AG04450 (cell line): ENCODE data around the gene SRP14. TPM values are rescaled to one million over a fixed set of nuclear protein-coding genes. Genes with fewer than 3 reads are reported as not detected.
A peak's percentile ranks its signal among the peaks of the same experiment; 100 is the strongest.
"Not testable (repeated sequence)": the region's sequence is repeated elsewhere in the genome, so short reads cannot be mapped to it uniquely, and the experiment has no call there.

Experiments used
- CTCF ChIA-PET: fragments of 300-600, 350-600 bp; formaldehyde crosslinking; extraction: SDS; loops from one replicate; lab custom pipeline; 2022; ENCODE audit warnings: antibody characterized with exemption, inconsistent platforms; lab: Charles Lee
- POLR2A ChIA-PET: fragments of 350-600 bp; formaldehyde crosslinking; extraction: SDS; loops from one replicate; lab custom pipeline; 2021; ENCODE audit warnings: antibody characterized with exemption, inconsistent platforms; lab: Yijun Ruan, JAX
- DNase-seq: peaks from one replicate; pipeline ENCODE4 v3.0.0-alpha.2; 2011; ENCODE audit warnings: low read depth, low spot score
- H3K27ac ChIP-seq: one replicate; pipeline ENCODE4 v1.5.1; 2012; ENCODE audit warnings: low read depth, low read length, control low read depth
- H3K27me3 ChIP-seq: one replicate; pipeline ENCODE4 v1.6.0; 2012; ENCODE audit warnings: low read length; ENCODE audit not compliant: control insufficient read depth, insufficient read depth
- H3K4me3 ChIP-seq: 2 replicates; pipeline ENCODE4 v1.5.1; 2011; ENCODE audit warnings: mild to moderate bottlenecking, low read depth, low read length, control low read depth
- H3K9me3 ChIP-seq: 2 replicates; pipeline ENCODE4 v1.5.1; 2012; ENCODE audit warnings: low read length; ENCODE audit not compliant: control insufficient read depth, insufficient read depth
- CTCF ChIP-seq: IDR thresholded peaks from 2 replicates; pipeline ENCODE4 v1.5.1; 2011; ENCODE audit warnings: low read depth, low read length, control low read depth, inconsistent platforms
- polyA plus RNA-seq: library from polyadenylated mRNA; depleted of rRNA; stranded (reverse); fragments of >200 nt; gene quantifications from 2 replicates; pipeline ENCODE4 v1.2.3, GENCODE V29; 2011

Gene SRP14
- polyA plus RNA-seq, 1 experiment: 559 TPM

DNA sequence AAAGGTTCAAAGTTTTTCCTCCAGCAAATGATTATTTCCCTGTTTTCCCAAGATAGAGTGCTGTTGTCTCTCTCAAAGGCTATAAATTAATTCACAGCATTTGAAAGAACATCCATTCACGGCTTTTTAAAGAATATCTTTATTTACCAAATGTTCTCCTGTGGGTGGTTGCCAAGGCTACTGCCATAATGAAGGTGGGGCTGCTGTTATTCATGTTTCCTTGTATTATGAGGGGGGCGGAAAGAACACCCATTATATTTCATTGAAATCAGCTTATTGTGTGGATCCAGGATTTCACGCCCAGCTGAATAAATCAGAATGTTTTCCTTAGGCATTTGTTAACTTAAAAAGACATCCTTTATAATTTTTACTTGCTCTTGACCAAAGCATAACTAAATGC is 10.1 kb downstream of the SRP14 start:
- no peak for DNase-seq
- Histone ChIP-seq H3K27ac (no peak overlapping the region), H3K9me3 (no peaks in the 10 kb centered on the region), H3K4me3 (no peak overlapping the region), H3K27me3 (no peaks in the 10 kb centered on the region)
- ChIA-PET CTCF (interaction anchor here (1.0 kb wide), 2 partner anchors 9 to 170 kb away, joined by 3 read pairs; no protein-coding TSS in a partner anchor), POLR2A (no interaction called here)
- no peak for TF ChIP-seq CTCF

DNA sequence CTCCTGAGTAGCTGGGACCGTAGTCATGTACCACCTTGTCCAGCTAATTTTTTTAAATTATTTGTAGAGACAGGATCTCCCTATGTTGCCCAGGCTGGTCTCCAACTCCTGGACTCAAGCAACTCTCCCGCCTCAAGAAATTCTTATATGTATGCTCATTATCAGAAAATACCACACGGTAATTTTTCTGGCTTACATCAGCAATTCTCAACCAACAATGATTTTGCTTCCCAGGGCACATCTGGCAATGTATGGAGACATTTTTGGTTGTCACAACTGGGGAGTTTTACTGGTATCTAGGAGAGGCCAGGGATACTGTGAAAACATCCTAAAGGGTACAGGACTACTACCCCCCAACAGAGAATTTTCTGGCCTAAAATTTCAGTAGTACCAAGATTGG is 10.8 kb downstream of the SRP14 start:
- ChIA-PET POLR2A (no interaction called here), CTCF (no interaction called here)
- Histone ChIP-seq H3K9me3 (no peaks in the 10 kb centered on the region), H3K27me3 (no peaks in the 10 kb centered on the region), H3K4me3 (no peak overlapping the region), H3K27ac (no peak overlapping the region)
- TF ChIP-seq CTCF: no peak
- no peak for DNase-seq

- DNase-seq: no peak
- no peak for TF ChIP-seq CTCF
- peak overlapping the region; percentile 21 for H3K27ac ChIP-seq
- ChIA-PET CTCF (interaction anchor here (0.8 kb wide), 1 partner anchor 260 kb away, joined by 3 read pairs; no protein-coding TSS in a partner anchor), POLR2A (interaction anchor here (0.6 kb wide), 1 partner anchor 8 kb away, joined by 6 read pairs; no protein-coding TSS in a partner anchor)
- no peak overlapping the region for H3K4me3 ChIP-seq
- no peaks in the 10 kb centered on the region for H3K27me3 ChIP-seq
- peaks cover 18% of the 10 kb centered on the region for H3K9me3 ChIP-seq
Observed at GRCh38 chr15:40016224-40016865, 22.6 kb downstream of the SRP14 start.

DNA sequence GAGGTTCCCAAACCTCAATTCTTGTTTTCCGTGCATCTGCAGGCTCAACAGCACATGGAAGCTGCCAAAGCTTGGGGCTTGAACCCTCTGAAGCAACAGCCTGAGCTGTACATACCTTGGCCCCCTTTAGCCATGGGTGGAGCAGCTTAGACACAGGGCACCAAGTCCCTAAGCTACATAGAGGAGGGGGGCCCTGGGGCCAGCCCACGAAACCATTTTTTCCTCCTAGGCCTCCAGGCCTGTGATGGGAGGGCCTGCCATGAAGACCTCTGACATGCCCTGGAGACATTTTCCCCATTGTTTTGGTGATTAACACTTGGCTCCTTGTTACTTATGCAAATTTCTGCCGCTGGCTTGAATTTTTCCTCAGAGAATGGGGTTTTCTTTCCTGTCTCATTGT is 24.6 kb downstream of the SRP14 start:
- peaks cover 18% of the 10 kb centered on the region for H3K9me3 ChIP-seq
- no peak for TF ChIP-seq CTCF
- H3K27me3 ChIP-seq: no peaks in the 10 kb centered on the region
- no peak for DNase-seq
- H3K27ac ChIP-seq: no peak overlapping the region
- ChIA-PET POLR2A (no interaction called here), CTCF (no interaction called here)
- no peak overlapping the region for H3K4me3 ChIP-seq

GRCh38 chr15:40013372-40013771 is 25.6 kb downstream of the SRP14 start:
- POLR2A ChIA-PET: not testable (repeated sequence)

More at GRCh38 chr15:40013372-40013771, 25.6 kb downstream of the SRP14 start:
- CTCF ChIA-PET: interaction anchor here (0.6 kb wide), 1 partner anchor 1321 kb away, joined by 4 read pairs; no protein-coding TSS in a partner anchor
- not testable (repeated sequence) for H3K4me3 ChIP-seq, H3K27ac ChIP-seq, H3K27me3 ChIP-seq, DNase-seq
- H3K9me3 ChIP-seq: peaks cover 18% of the 10 kb centered on the region
